GM19193 (cell line): ENCODE results near the gene PACSIN3.

ENCODE experiments used
- POLR2A ChIP-seq: IDR thresholded peaks from 4 replicates; pipeline ENCODE4 v1.6.1; 2011; ENCODE audit not compliant: insufficient read depth, insufficient read length; ENCODE audit errors: extremely low read depth

Gene PACSIN3

GRCh38 chr11:47165253-47165840, 20.9 kb downstream of the PACSIN3 start:
- no peak for TF ChIP-seq POLR2A

DNA sequence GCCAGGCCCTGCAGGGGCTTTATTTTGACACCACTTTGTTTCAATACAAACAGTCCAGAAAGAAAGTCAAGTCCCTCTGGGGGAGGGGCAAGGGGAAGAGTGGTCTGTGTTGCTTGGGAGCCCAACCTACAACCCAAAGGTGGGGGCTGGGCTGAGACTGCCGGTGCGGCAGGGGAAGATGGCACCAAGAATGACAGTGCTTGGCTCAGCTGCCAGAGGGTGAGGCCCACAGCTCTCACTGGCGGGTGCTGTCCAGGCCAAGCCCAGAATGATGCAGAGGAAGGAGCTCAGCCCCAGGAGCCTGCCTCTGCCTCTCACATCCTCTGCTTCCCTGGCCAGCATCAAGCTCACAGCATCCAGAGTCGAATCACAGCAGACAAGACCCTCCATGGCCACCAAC, 21.9 kb downstream of the PACSIN3 start:
- no peak for TF ChIP-seq POLR2A

GRCh38 chr11:47163898-47164297, 22.3 kb downstream of the PACSIN3 start:
- peak; percentile 17 for TF ChIP-seq POLR2A

GRCh38 chr11:47163193-47163592, 23.0 kb downstream of the PACSIN3 start:
- no peak for TF ChIP-seq POLR2A

DNA sequence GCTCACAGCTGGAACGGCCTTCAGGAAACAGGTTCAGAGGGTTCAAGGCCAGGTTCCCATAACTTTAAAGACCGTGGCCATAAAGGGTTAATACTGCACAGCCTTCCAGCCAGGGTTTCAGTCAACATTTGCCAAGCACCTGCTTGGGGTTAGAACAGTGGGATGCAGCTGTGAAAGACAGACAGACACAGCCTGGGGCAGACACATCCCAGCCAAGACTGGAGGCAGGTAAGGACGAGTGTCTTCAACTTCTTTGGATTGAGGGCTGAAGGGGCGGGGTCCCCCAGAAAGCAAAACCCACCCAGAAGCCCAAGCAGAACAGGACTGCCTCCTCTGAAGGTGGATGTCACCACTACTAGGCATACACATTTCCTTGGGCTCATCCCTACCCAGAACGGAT, 23.8 kb downstream of the PACSIN3 start:
- no peak for TF ChIP-seq POLR2A

DNA sequence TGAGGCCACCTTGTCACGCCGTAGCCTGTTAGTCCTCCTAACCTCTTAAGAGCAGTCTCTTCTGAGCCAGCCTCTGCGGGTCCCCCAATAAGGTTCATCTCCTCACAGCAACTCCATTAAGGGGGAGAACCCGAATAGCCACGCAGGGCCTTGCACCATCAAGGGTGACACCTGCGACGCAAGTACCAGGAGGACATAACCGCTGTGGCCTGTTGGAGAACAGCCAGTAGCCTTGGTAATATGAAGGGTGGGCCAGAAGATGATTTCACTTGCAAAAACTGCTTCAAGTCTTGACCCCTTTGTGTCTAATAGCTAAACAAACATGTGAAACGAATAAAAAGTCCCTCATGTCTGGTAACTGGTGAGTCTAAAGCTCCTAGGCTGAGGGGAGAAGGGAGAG, 24.3 kb downstream of the PACSIN3 start:
- TF ChIP-seq POLR2A = peak; percentile 25

DNA sequence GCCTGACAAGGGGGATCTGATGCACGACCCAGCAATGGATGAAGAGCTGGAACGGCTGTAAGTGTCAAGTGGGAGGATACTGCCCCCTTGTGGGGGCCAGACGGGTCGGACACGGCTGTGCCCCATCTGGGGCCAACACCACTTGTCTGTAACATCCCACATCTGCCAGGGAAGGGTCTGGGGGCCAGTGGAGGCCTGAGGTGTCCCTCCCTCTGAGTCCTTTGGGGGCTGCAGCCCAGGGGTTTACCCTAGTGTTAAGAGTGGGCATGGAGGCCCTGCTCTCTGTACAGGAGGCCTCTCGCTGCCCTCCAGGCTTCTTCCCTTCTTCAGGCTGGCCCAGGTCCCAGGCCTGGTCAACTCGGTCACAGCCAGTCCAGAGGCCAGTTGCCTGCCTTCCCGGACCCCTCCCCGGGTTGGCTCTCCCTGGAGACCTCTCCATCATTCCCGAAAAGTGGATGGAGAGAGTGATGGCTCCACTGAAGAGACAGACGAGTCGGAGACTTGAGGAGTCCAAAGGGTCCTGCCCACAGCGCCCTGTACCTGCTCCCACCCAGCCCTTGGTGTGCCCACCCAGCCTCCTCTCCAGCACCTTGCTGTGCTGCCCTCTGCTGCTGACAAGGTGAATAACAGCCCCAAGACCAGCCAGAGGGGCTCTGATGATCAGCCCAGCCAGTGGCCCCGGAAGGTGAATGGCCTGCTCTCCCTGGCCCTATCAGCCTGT, 24.9 kb downstream of the PACSIN3 start:
- peak; percentile 17 for TF ChIP-seq POLR2A

DNA sequence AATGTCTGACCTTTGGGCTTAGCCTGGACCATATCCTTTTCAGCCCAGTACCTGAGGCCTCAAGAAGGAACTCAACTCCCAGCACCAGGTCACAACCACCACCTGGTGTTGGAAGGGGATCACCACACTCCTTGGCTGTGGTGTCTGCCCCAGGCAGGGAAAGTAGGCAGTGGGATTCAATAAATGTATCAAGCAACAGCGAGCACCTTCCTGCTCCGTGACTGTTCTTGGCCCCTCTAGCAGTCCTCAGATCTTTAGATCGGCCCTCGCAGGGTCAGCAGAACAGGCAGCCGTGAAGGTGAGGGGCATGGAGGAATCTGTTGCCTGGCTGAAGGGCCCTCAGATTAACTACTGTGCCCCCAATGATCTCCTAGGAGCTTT, 25.5 kb downstream of the PACSIN3 start:
- no peak for TF ChIP-seq POLR2A

GRCh38 chr11:47158242-47158641, 28.0 kb downstream of the PACSIN3 start:
- no peak for TF ChIP-seq POLR2A

GRCh38 chr11:47157805-47158204, 28.4 kb downstream of the PACSIN3 start:
- no peak for TF ChIP-seq POLR2A

GRCh38 chr11:47156951-47157350, 29.3 kb downstream of the PACSIN3 start:
- no peak for TF ChIP-seq POLR2A

DNA sequence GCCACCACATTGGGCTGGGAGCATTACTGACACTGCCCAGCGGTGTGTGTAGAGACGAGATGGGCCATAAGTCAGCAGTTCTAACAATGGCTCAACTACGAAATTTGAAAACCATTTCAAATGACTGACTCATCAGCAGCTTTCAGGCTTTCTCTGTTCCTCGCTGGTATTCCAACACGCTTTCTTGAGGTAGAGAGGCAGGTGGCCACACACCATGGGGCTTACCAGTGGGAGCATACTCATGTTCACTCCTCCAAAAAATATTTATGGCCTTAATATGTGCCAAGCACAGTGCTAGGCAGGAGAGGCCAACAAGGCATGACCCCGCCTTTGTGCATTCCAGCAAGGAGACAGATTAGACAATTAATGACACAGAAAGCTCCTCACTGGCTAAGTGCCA, 29.9 kb downstream of the PACSIN3 start:
- TF ChIP-seq POLR2A = no peak

DNA sequence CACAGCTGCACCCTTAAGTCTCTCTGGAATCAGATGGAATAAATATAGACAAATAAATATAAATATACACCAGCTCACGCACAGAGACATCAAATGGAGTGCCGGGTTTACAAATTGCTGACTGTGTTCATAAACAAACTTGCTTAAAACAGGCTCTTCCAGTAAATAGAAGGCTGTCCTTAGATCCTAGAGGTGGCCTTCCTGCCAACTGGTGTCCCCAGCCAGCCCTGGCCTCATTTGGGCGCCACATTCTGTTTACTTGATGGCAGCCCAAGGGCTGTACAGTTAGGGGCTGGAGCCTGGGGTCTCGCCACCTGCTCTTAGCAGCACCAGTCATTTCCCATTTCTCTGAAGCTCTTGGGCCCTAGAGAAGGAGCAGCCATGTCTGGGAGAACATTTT, 30.4 kb downstream of the PACSIN3 start:
- TF ChIP-seq POLR2A = no peak

- no peak for TF ChIP-seq POLR2A
These were observed 31.3 kb downstream of the PACSIN3 start for GRCh38 chr11:47154616-47155570.
